Fibroblast of the conjunctiva (primary cell): ENCODE results near the gene TENM3.

Experiments
- DNase-seq: peaks from one replicate; pipeline ENCODE4 v3.0.0-alpha.2; 2010; ENCODE audit warnings: low read depth

The TENM3 gene

DNA sequence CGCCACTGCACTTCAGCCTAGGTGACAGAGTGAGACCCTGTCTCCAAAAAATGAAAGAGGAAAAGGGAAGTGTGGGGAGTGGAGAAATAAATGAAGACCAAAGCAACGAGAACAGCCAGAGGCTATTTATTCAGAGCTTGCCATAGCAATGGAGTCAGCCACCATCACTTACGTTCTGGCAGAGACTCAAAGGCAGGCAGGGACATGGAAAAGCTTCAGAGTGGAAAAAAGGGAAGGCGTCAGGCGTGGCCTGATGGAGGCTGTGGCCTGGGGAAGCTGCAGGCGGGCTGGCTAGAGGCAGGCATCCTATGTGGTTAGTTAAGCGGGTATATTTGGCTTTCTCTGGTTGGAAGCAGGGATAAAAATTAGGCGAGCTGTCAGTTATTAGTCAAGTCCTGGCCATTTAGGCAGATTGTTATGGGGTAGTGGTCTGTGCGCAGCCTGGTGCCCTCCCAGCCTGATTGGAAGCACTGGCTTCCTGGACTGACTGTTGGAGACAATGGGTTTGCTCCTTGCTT is 600.7 kb downstream of the TENM3 start:
- no peak for DNase-seq

DNA sequence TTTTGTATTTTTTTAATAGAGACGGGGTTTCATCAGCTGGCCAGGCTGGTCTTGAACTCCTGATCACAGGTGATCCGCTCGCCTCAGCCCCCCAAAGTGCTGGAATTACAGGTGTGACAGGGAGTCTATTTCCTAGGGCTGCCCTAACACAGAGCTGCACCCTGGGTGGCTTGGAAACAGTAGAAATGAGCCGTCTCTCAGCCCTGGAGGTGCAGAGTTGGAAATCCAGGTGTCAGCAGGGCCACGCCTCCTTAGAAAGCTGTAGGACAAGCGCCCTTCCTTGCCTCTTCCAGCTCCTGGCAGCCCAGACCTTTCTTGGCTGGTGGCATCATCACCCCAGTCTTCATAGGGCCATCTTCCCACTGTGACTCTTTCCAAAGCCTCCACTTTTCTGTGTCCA is 602.4 kb downstream of the TENM3 start:
- DNase-seq, result no peak

DNA sequence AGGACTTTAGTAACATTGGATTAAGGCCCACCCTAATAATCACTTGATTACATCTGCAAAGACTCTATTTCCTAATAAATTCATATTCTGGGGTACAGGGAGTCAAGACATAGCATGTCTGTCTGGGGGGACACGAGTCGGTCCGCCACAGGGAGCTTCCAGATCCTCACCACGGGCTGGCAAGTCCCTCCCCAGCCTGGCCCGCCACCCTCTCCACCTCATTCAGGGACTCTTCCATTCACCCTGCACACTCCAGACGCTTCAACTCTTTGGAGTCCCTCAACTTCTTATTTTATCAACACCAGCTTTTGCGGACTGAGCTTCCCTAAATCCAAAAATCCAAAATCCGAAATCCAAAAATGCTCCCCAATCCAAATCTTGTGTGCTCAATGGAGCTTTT is 602.8 kb downstream of the TENM3 start:
- DNase-seq, result no peak

DNA sequence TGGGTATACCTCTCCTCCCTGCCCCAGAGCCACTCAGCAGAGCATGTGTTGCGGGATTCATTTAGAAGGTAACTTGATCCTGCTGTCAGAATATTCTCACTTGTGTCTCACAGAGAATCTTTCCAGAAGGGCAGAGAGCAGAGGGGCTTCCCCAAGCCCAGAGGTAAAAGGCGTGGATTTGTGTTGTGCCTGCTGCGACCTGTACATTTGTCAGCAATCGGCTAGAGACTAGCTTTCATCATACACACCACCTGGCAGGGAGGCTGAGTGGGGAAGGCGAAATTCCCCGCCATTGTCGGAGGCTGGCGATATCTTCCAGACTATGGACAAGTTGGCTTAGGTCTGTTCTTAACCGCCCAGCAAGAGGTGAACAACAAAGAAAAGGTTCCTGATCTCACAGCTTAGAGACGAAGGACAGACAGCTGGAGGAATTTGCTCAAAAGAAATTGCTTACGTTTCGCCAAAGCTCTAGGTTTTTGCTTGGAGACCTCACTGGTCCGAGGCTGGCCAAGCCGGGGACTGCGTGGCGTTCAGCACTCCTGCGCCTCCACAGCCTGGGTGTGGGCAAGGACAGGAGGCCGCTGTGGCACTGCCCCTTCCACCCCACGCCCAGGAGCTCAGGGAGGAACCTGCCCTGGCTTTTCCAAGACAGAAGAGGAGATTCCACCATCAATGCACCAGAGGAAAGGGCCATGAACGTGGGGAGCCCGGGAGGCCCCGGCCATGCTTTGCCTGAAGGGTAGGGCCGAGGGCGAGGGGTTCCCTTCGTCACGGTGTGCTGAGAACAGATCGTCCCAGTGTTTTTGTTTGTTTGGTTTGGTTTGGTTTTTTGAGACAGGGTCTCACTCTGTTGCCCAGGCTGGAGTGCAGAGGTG is 604.6 kb downstream of the TENM3 start:
- DNase-seq, result no peak

DNA sequence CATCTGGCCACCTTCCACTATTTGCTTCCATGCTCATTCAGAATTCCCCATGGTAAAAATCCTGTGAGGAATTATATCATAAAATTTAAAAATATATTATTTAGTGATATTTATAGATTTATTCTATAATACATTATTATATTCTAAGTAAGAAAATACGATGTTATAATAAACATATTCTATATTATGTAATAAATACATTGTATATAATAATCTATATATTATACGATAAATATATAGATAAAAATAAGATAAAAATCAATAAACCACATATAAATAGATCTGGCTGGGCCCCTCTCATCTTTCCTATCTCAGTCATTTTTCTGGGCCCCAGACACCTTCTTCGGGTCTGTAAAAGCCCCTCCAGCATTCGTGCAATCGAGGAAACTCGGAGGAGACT is 605.5 kb downstream of the TENM3 start:
- no peak for DNase-seq
